WTC11 (cell line): ENCODE results near the gene SPRY2.

Source experiments
- CTCF ChIP-seq: fragments of 200-600 bp; IDR thresholded peaks from 2 replicates; pipeline ENCODE4 v1.8.0; 2022; ENCODE audit warnings: antibody characterized with exemption
- MAX ChIP-seq: sonication (generic); formaldehyde crosslinking; IDR thresholded peaks from 2 replicates; pipeline ENCODE4 v1.8.0; 2022; ENCODE audit warnings: mild to moderate bottlenecking, missing genetic modification reagents
- USF2 ChIP-seq: sonication (generic); formaldehyde crosslinking; IDR thresholded peaks from 2 replicates; pipeline ENCODE4 v1.8.1; 2023; ENCODE audit warnings: mild to moderate bottlenecking, missing genetic modification reagents, moderate library complexity
- ZNF281 ChIP-seq: sonication (generic); formaldehyde crosslinking; IDR thresholded peaks from 2 replicates; pipeline ENCODE4 v1.8.0; 2023; ENCODE audit warnings: mild to moderate bottlenecking, missing genetic modification reagents

GRCh38 chr13:80390338-80390737, 49.4 kb upstream of the SPRY2 start:
- TF ChIP-seq CTCF: no peak
- TF ChIP-seq ZNF281 (CRISPR knock-in tag): no peak
- no peak for TF ChIP-seq USF2 (CRISPR knock-in tag)
- no peak for TF ChIP-seq MAX
